HepG2 (cell line): ENCODE results near the gene AGTRAP. TPM values are rescaled to one million over a fixed set of nuclear protein-coding genes. Genes with fewer than 3 reads are reported as not detected.

Experiments used
- CTCF ChIP-seq: sonication (generic); formaldehyde crosslinking; IDR thresholded peaks from 2 replicates; pipeline ENCODE4 v1.5.0; 2020; ENCODE audit warnings: mild to moderate bottlenecking, missing genetic modification reagents, moderate library complexity
- ETV6 ChIP-seq: sonication (generic); formaldehyde crosslinking; conservative IDR thresholded peaks from 2 replicates; pipeline ENCODE4 v1.4.0; 2020; ENCODE audit warnings: missing genetic modification reagents
- GZF1 ChIP-seq: sonication (generic); formaldehyde crosslinking; IDR thresholded peaks from 2 replicates; pipeline ENCODE4 v1.5.1; 2020; ENCODE audit warnings: mild to moderate bottlenecking, missing genetic modification reagents
- IRF1 ChIP-seq: sonication (generic); formaldehyde crosslinking; IDR thresholded peaks from 2 replicates; pipeline ENCODE4 v1.4.0; 2020; ENCODE audit warnings: low read depth, mild to moderate bottlenecking, missing genetic modification reagents
- ISL2 ChIP-seq: sonication (generic); formaldehyde crosslinking; IDR thresholded peaks from 2 replicates; pipeline ENCODE4 v1.5.0; 2020; ENCODE audit warnings: missing genetic modification reagents
- KLF16 ChIP-seq, 2 experiments: sonication (generic) in 1 of 2; formaldehyde crosslinking in 1 of 2; IDR thresholded peaks; 2 replicates each; pipeline versions ENCODE4 v1.6.1 to v1.8.0; 2016 to 2023; ENCODE audit warnings: missing genetic modification reagents in 2 of 2, missing compliant biosample characterization in 1 of 2
- MEF2D ChIP-seq: sonication (generic); formaldehyde crosslinking; IDR thresholded peaks from 2 replicates; pipeline ENCODE4 v1.5.1; 2020; ENCODE audit warnings: mild to moderate bottlenecking, missing genetic modification reagents
- MTF1 ChIP-seq: sonication (generic); formaldehyde crosslinking; IDR thresholded peaks from 2 replicates; pipeline ENCODE4 v1.5.0; 2020; ENCODE audit warnings: missing genetic modification reagents
- SALL1 ChIP-seq: sonication (generic); formaldehyde crosslinking; IDR thresholded peaks from 2 replicates; pipeline ENCODE4 v1.8.0; 2022; ENCODE audit warnings: mild to moderate bottlenecking, missing genetic modification reagents
- STAG1 ChIP-seq: sonication (generic); formaldehyde crosslinking; IDR thresholded peaks from 2 replicates; pipeline ENCODE4 v1.4.0; 2020; ENCODE audit warnings: missing genetic modification reagents
- USF2 ChIP-seq, 2 experiments: sonication (generic) in 1 of 2; formaldehyde crosslinking in 1 of 2; IDR thresholded peaks; 2 replicates each; pipeline versions ENCODE4 v1.5.1 to v1.6.1; 2011 to 2020; ENCODE audit warnings: borderline replicate concordance in 1 of 2, low read depth in 1 of 2, low read length in 1 of 2, mild to moderate bottlenecking in 1 of 2, missing genetic modification reagents in 1 of 2, moderate library complexity in 1 of 2
- ZNF749 ChIP-seq: sonication (generic); formaldehyde crosslinking; IDR thresholded peaks from 2 replicates; pipeline ENCODE4 v1.8.0; 2022; ENCODE audit warnings: mild to moderate bottlenecking, missing genetic modification reagents, moderate library complexity, borderline replicate concordance
- polyA plus RNA-seq, 8 experiments: library from polyadenylated mRNA; depleted of rRNA in 3 of 8; stranded (reverse) in 7 of 8; unstranded in 1 of 8; fragments of >200 nt; fragmentation: Illumina TruSeq in 4 of 8; extraction: Trizol in 4 of 8; gene quantifications; 2 replicates each; pipeline versions ENCODE4 v1.2.1 to v1.2.3, GENCODE V29; 2011 to 2016; ENCODE audit warnings: low read depth in 4 of 8, missing spikeins in 1 of 8, mixed read lengths in 1 of 8; ENCODE audit not compliant: insufficient read depth in 1 of 8
- total RNA-seq, 5 experiments: library from RNA; depleted of rRNA; stranded (reverse); fragments of >200 nt; fragmentation: Illumina TruSeq; extraction: Trizol; gene quantifications; 2 replicates each; pipeline ENCODE4 v1.2.3, GENCODE V29; 2016; ENCODE audit warnings: low read depth in 1 of 5
- TF ChIP-seq, protein P1 (sequence below): sonication (generic); formaldehyde crosslinking; IDR thresholded peaks from 2 replicates; pipeline ENCODE4 v1.4.0; 2020; ENCODE audit warnings: missing genetic modification reagents, low read depth, mild to moderate bottlenecking, borderline replicate concordance
- TF ChIP-seq, protein P2 (sequence below): sonication (generic); formaldehyde crosslinking; IDR thresholded peaks from 2 replicates; pipeline ENCODE4 v1.8.1; 2022; ENCODE audit warnings: low read depth, mild to moderate bottlenecking, missing genetic modification reagents
- TF ChIP-seq, protein P3 (sequence below): sonication (generic); formaldehyde crosslinking; IDR thresholded peaks from 2 replicates; pipeline ENCODE4 v1.5.1; 2020; ENCODE audit warnings: mild to moderate bottlenecking, missing genetic modification reagents, moderate library complexity

AGTRAP gene
- total and polyA plus RNA-seq, 2 of the 13 experiments (the other 11 are each of a cell fraction or from before 2014, with no cell fraction given): 28.3 to 32.0 TPM

DNA sequence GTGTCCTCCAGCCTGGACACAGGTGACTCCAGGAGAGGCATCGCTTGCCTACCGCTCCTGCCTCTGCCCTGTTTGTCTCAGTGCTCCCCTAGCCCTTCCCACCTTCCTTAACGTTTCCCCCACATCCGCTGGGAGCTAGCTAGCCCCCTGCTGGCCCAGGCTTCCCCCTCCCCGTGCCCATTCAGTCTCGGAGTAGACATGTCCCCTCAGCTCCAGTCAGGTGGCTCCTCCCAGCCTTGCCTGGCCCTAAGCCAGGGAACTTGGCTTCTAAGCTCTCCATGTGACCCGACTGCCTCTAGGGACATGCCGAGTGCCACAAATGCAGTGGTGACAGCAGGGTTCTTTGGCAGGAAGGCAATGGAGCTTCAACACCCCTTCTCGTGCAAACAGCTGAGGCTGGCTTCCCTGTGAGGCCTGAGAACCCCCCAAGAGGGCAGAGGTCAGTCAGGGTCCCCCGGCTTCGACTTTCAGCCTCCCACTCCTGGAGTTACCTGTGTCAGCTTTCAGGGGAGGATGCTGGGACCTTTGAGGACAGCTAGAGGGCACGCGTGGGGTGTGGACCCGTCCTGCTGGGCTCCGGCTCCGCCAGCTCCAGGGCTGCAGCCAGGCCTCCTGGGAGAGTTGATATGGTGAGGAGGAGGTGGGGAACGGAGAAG, 28.2 kb upstream of the AGTRAP start (continued):
- TF ChIP-seq ETV6: no peak
- no peak for TF ChIP-seq MTF1 (CRISPR knock-in tag)
- TF ChIP-seq, protein P1, sequence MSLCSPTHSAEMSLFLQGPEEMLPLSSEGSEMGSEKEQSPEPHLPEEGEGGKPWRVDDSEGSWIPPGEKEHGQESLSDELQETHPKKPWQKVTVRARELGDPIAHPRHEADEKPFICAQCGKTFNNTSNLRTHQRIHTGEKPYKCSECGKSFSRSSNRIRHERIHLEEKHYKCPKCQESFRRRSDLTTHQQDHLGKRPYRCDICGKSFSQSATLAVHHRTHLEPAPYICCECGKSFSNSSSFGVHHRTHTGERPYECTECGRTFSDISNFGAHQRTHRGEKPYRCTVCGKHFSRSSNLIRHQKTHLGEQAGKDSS: peak; percentile 34; the same call in 1 of the 2 replicates
- TF ChIP-seq SALL1 (CRISPR knock-in tag): 0 out of 2 replicates have a peak, but pooled peaks have one; percentile 15
- TF ChIP-seq, protein P2, sequence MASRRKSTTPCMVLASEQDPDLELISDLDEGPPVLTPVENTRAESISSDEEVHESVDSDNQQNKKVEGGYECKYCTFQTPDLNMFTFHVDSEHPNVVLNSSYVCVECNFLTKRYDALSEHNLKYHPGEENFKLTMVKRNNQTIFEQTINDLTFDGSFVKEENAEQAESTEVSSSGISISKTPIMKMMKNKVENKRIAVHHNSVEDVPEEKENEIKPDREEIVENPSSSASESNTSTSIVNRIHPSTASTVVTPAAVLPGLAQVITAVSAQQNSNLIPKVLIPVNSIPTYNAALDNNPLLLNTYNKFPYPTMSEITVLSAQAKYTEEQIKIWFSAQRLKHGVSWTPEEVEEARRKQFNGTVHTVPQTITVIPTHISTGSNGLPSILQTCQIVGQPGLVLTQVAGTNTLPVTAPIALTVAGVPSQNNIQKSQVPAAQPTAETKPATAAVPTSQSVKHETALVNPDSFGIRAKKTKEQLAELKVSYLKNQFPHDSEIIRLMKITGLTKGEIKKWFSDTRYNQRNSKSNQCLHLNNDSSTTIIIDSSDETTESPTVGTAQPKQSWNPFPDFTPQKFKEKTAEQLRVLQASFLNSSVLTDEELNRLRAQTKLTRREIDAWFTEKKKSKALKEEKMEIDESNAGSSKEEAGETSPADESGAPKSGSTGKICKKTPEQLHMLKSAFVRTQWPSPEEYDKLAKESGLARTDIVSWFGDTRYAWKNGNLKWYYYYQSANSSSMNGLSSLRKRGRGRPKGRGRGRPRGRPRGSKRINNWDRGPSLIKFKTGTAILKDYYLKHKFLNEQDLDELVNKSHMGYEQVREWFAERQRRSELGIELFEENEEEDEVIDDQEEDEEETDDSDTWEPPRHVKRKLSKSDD (CRISPR knock-in tag): no peak
- TF ChIP-seq STAG1 (CRISPR knock-in tag): peak; percentile 18; the same call in 1 of the 2 replicates
- TF ChIP-seq GZF1 (CRISPR knock-in tag): no peak
- no peak for TF ChIP-seq ZNF749 (CRISPR knock-in tag)
- peak; percentile 36; the same call in 1 of the 2 replicates for TF ChIP-seq CTCF (CRISPR knock-in tag)
- no peak for TF ChIP-seq IRF1
- TF ChIP-seq ISL2 (CRISPR knock-in tag): no peak
- TF ChIP-seq, protein P3, sequence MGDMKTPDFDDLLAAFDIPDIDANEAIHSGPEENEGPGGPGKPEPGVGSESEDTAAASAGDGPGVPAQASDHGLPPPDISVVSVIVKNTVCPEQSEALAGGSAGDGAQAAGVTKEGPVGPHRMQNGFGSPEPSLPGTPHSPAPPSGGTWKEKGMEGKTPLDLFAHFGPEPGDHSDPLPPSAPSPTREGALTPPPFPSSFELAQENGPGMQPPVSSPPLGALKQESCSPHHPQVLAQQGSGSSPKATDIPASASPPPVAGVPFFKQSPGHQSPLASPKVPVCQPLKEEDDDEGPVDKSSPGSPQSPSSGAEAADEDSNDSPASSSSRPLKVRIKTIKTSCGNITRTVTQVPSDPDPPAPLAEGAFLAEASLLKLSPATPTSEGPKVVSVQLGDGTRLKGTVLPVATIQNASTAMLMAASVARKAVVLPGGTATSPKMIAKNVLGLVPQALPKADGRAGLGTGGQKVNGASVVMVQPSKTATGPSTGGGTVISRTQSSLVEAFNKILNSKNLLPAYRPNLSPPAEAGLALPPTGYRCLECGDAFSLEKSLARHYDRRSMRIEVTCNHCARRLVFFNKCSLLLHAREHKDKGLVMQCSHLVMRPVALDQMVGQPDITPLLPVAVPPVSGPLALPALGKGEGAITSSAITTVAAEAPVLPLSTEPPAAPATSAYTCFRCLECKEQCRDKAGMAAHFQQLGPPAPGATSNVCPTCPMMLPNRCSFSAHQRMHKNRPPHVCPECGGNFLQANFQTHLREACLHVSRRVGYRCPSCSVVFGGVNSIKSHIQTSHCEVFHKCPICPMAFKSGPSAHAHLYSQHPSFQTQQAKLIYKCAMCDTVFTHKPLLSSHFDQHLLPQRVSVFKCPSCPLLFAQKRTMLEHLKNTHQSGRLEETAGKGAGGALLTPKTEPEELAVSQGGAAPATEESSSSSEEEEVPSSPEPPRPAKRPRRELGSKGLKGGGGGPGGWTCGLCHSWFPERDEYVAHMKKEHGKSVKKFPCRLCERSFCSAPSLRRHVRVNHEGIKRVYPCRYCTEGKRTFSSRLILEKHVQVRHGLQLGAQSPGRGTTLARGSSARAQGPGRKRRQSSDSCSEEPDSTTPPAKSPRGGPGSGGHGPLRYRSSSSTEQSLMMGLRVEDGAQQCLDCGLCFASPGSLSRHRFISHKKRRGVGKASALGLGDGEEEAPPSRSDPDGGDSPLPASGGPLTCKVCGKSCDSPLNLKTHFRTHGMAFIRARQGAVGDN (CRISPR knock-in tag): peak; percentile 53
- no peak for TF ChIP-seq MEF2D (CRISPR knock-in tag)
- no peak for TF ChIP-seq KLF16 (CRISPR knock-in tag; IDR thresholded peaks at IDR 0.05)
- TF ChIP-seq USF2 (IDR thresholded peaks at IDR 0.05; ENCODE audit: low read depth, low read length): peak; percentile 53
- peak; percentile 31; the same call in 1 of the 2 replicates for TF ChIP-seq USF2 (CRISPR knock-in tag; IDR thresholded peaks at IDR 0.05; ENCODE audit: borderline replicate concordance)
